HCEC 1CT (cell line): Measurements from ENCODE around the gene CRTC3.
"Not testable (repeated sequence)": the region's sequence is repeated elsewhere in the genome, so short reads cannot be mapped to it uniquely, and the experiment has no call there.

Experiments used
- DNase-seq: peaks from one replicate; pipeline ENCODE4 v3.0.0-alpha.2; 2017

CRTC3 gene

DNA sequence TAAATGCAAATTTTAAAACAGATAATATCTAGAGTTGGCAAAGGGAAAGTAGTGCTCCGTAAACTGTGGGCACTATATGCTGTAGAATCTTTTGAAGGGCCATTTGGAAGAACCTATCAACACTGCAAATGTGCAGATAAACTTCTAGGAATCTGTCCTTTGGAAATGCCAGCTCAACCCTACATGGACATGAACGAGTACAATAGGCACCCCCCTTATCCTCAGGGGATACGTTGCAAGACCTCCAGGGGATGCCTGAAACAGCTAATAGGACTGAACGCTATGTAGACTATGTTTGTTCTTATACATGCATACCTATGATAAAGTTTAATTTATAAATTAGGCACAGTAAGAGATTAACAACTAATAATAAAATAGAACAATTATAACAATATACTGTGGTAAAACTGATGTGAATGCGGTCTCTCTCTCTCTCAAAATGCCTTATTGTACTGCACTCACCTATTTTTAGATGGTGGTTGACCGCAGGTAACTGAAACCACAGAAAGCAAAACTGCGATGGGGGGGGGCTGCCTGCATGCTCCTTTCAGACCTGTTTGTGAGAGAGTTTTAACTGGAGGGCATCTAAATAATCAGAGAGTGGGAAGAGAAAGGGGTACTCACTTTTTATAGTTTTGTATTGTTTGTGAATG is 127.9 kb downstream of the CRTC3 start:
- not testable (repeated sequence) for DNase-seq

DNA sequence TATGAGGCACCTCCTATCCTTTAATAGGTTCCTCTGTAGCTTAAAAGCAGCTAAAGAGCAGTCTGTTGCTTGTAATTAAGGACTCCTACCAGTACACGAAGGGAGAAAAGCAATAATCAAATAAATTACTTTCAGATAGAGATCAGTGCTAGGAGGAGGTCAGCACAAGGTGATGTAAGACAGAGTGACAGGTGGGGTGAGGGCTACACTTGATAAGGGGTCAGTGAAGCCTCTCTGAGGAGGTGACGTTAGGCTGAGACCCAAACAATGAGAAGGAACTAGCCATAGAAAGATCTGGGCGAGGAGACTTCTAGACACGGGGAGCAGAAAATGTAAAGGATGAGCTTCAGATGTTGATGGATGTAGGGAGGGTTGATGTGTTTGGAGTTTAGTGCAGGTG is 129.8 kb downstream of the CRTC3 start:
- no peak for DNase-seq

DNA sequence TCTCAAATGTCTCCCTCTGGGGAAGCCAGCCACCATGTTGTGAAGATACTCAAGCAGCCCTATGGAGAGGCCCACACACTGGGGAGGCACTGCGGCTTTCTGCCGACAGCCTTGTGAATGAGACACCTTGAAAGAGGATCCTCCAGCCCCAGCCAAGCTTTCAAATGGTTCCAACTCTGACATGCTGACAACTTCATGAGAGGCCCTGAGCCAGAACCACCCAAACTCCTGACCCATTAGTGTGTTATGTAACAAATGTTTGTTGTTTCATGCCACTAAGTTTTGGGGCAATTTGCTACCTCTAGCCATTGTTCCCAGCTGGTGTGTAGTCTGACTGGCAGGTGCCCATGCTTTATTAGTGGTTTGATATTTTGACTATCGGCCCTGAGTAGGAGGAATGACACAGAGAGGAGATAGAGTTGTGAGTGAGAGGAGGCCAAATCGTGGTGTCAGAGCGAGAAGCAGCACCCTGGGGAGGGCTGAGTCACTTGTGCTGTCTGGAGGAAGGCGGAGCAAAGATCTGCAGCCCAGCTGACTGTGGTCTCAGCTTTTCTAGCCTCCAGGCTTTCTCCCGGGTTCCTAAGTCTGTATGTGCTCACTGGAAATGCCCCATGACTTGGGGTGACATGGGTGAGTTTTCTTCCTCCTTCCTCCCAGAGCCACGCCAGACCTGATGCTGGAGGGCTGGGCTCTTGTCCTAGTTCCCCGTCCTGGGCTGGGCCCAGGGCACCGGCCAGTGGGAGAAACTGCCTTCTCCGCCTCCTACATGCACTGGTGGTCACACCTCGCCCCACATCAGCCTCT is 130.7 kb downstream of the CRTC3 start:
- peak; percentile 81 for DNase-seq

- DNase-seq, result not testable (repeated sequence)
Measured at GRCh38 chr15:90660999-90661330, 131.2 kb downstream of the CRTC3 start.

DNA sequence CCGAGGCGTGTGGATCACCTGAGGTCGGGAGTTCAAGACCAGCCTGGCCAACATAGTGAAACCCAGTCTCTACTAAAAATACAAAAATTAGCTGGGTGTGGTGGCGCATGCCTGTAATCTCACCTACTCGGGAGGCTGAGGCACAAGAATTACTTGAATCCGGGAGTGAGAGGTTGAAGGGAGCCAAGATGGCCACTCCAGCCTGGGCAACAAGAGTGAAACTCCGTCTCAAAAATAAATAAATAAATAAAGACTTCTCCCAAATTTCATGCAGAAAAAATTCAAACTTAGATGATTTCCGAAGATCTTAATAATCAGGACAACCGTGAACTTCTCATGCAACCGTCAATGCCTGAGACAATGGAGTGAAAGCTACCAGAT is 134.3 kb downstream of the CRTC3 start:
- DNase-seq, result not testable (repeated sequence)

DNA sequence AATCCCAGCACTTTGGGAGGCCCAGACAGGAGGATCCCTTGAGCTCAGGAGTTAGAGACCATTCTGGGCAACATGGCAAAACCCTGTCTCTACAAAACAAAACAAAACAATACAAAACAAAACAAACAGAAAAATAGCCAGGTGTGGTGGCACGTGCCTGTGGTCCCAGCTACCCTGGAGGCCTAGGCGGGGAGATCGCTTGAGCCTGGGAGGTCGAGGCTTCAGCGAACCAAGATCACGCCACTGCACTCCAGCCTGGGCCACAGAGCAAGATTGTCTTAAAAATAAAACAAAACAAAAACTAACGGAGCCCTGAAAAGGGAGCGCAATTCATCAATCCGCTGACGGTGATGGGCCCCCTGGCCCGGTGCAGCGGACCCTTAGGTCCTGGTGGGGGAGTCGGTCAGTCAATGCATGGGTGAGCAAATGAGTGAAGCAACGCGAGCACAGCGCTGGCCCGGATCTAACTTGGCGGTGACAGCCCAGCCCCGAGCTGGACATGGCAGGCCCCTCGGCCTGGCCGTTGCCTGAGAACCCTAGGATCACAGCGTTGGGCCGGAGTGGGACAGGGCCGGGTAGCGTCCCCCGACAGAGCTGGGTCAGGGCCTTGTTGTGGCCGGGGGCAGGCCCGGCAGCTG is 135.0 kb downstream of the CRTC3 start:
- peak; percentile 13 for DNase-seq

DNA sequence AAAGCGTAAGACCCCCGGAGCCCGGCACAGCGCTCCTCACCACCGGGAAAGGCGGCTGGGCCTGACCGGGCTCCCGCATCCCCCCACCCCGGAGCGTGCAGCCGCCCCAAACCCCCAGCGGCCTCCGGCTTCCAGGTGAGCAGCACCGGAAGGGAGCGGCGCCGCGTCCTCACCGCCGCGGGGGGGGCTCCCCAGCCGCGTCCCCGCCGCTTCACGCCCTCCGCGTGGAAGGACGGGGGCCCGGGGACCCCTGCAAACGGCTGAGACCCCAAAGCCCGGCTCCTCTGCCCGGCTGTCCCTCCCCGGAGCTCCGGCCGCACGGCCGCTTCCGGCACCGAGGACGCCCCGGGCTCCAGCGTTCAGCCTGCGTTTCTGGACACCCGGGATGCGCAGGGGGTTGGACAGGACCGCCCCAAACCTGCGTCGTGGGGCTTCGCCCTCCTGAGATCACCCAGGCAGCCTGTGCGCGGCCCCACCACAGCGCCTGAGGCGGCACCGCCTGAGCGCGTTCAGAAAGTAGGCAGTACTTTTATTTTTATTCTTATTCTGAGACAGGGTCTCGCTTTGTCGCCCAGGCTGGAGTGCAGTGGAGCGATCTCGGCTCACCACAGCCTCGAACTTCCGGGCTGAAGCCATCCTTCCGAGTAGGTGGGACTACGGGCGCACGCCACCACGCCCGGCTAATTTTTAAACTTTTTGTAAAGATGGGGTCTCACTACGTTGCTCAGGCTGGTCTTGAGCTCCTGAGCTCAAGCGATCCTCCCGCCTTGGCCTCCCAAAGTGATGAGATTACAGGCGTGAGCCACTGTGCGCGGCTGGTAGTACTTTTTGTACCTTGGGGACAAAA is 135.8 kb downstream of the CRTC3 start:
- DNase-seq, result peak; percentile 60

DNA sequence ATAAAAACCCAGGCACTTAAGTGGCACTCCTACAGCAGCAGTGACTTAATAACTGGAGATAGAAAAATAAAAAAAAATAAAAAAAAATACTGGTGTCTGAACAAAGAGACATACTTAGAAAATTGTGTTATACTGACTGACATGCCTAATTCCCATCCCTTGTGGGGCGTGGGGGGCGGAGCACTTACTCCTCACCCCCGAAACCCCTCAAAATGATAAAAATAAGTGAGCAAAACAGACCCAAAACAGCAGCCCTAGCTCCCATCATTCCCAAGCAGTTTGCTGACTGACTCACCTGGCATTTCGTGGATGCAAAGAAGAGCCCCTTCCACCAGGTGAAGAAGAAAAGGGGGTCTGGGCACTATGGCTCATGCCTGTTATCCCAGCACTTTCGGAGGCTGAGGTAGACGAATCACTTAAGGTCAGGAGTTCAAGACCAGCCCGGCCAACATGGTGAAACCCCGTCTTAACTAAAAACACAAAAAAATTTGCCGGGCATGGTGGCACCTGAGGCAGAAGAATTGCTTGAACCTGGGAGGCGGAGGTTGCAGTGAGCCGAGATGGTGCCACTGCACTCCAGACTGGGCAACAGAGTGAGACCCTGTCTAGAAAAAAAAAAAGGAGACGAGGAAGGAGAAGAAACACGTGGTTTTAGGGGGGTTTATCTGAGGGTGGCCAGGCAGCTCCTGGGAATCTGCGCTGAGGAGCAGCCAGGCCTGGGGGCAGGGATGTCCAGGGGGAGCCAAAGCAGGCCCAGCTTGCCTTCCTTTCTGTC is 136.6 kb downstream of the CRTC3 start:
- no peak for DNase-seq

- peak; percentile 13 for DNase-seq
Measured at GRCh38 chr15:90667073-90667754, 137.5 kb downstream of the CRTC3 start.

DNA sequence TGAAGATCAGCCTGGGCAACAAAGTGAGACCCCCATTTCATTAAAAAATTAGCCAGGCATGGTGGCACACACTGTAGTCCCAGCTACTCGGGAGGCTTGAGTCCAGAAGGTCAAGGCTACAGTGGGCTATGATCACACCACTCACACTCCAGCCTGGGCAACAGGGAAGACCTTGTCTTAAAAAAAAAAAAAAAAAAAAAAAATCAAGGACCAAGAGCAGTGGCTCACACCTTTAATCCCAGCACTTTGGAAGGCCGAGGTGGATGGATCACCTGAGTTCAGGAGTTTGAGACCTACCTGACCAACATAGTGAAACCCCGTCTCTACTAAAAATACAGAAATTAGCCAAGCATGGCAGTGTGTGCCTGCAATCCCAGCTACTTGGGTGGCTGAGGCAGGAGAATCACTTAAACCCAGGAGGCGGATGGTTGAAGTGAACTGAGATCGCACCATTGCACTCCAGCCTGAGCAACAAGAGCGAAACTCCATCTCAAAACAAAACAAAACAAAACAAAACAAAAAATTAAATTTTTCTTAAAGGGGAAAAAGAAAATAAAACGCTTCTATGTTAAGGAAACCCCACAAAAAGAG is 138.1 kb downstream of the CRTC3 start:
- DNase-seq, result not testable (repeated sequence)

GRCh38 chr15:90670631-90671030 is 140.9 kb downstream of the CRTC3 start:
- not testable (repeated sequence) for DNase-seq

DNA sequence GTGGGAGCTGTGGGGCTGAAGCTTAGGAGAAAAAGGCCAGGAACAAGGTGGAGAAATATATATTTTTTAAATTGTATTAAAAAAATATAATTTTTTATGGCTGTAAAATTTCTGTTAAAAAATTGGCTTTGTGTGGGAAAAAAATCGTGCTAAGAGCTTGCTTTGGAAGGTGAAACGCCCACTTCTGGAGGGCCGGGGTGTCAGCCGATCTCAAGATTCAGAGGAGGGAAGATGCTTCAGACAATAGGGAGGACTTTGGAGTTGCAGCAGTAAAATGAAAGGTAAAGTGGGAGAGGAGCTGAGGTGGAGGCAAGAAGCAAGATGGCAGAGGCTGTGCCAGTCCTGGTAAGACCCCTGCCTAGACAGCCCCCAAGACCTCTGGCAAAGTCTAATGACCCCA is 141.5 kb downstream of the CRTC3 start:
- no peak for DNase-seq

GRCh38 chr15:90673357-90673756 is 143.6 kb downstream of the CRTC3 start:
- DNase-seq, result not testable (repeated sequence)

- no peak for DNase-seq
Measured at GRCh38 chr15:90674476-90674875, 144.8 kb downstream of the CRTC3 start.

GRCh38 chr15:90675464-90675863 is 145.7 kb downstream of the CRTC3 start:
- no peak for DNase-seq

GRCh38 chr15:90677807-90678790 is 148.4 kb downstream of the CRTC3 start:
- DNase-seq, result no peak

DNA sequence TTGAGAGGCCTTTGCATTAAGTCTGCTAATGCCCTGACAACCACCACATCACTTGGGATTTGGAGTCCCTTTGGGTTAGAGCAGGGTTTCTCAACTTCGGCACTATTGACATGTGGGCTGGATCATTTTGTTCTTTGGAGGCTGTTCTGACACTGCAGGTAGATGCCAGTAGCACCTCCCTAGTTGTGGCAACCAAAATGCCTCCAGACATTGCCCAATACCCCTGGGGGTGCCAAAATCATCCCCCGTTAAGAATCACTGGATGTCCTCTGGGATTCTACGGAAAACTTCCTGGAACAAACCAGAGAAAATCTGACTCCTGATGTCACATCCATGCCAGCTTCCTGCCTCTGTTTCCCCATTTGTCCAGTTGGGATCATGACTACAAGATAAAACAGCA is 150.2 kb downstream of the CRTC3 start:
- DNase-seq, result no peak

DNA sequence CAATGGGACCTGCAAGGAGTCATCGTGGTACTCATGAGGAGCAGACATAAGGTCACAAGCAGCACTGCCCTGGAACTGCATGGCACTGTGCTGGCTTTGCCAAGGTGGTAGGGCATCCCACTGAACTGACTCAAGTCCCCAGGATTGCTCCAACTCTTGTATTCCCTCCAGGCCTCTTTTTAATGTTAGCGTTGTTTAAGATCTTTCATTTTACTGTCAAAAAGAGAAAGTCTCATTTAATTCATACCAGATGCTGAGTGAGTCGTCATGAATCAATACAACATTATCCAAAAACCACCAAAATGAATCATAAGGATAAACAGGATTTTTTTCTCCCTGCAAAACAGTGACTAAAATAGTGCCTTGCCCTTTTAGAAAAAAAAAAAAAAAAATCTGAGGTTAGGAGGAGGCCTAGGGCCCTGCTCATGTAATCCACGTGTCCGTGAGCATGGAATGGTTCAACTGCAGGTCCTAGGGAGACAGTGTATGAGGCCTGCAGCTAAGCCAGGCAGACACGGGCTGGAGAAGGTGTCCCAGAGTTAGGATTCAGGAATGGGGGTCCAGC is 150.7 kb downstream of the CRTC3 start:
- peak; percentile 97 for DNase-seq

DNA sequence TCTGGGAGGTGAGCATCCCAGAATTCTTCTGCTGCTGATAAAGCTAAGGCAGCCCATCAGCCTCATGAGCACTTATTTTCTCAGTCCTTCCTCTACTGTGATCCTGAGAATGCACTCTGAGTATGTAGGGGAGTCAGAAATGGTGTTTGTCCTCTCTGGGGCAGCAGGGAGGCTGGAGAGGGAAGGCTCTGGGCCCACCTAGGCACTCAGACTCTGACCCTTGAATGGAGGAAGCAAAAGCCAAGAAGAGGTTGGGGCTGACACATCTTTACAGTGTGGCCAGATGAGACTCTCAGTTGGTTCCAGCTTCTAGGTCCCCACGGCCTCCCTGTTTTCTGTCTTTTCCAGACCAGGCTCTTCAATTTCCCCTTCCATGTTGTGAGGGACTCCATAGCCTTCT is 151.3 kb downstream of the CRTC3 start:
- peak; percentile 17 for DNase-seq

DNA sequence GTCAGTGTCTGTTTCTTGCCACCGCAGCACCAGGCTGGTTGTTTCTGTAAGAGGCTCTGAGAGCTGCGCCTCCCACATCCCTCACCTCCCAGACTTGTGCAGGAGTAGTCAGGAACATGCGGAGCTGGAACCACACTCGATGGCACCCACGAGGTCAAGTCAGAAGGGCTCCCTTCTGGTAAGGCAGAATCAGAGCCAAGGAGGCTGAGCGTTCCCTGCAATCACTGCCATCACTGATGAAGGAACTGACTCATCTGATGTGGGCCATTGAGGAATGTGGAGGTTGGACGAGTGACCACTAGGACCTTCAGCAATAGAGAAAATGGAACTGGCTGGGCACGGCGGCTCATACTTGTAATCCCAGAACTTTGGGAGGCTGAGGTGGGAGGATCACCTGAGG is 151.8 kb downstream of the CRTC3 start:
- DNase-seq, result peak; percentile 93
